GM21447 (cell line): ENCODE measurements around the gene GRAMD4.

Experiments
- ATAC-seq: cut with Tn5 transposase; IDR thresholded peaks from one replicate; pipeline ENCODE4 v1.9.1; 2021; ENCODE audit not compliant: unreplicated experiment

The GRAMD4 gene

DNA sequence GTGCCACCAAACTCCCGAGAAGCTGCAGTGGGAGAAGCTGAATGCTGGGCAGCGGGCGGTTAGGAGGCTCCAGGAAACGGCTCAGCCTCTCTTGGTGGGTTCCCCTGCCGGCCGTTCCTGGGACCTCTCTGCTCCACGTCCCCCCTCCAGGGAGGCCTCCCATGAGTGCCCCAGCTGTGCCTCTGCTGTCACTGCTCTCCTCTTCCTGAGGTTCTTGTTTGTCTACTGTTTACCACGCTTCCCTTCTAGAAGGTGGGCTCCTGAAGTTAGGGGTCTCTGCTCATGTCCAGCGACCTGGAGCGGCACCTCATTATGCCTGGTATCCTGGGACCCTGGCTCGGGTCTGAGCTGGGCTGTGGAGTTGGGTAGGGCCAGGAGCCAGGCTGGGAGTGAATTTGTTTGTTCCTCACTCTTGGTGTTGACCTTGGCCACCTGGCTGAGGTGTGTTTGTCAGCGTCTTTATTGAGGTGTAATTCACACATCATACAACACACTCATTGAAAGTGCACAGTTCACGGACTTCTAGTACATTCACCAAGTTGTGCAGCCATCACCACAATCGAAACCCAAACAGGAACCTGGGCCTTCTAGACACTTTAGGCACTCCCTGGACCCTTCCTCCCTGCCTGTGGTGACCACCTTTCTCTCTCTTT is 37.8 kb upstream of the GRAMD4 start:
- no peak for ATAC-seq

DNA sequence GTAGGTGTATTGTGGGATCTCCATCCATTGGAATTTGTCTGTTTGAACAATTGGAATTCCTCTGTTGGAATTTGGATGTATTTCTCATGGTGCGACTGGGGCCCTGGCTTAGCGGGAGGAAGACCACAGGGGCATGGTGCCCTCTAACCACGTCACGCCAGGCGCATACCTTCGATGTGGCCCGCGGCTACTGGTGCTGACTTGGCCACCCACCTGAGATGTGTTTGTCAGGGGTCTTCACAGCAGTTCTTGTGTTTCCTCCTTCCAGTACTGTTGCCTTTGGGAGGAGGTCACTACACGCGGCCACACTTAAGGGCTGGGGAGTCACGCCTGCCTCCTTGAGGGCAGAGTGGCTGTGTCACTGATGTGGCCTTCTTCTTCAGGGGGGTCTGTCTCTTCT is 36.6 kb upstream of the GRAMD4 start:
- ATAC-seq = no peak

DNA sequence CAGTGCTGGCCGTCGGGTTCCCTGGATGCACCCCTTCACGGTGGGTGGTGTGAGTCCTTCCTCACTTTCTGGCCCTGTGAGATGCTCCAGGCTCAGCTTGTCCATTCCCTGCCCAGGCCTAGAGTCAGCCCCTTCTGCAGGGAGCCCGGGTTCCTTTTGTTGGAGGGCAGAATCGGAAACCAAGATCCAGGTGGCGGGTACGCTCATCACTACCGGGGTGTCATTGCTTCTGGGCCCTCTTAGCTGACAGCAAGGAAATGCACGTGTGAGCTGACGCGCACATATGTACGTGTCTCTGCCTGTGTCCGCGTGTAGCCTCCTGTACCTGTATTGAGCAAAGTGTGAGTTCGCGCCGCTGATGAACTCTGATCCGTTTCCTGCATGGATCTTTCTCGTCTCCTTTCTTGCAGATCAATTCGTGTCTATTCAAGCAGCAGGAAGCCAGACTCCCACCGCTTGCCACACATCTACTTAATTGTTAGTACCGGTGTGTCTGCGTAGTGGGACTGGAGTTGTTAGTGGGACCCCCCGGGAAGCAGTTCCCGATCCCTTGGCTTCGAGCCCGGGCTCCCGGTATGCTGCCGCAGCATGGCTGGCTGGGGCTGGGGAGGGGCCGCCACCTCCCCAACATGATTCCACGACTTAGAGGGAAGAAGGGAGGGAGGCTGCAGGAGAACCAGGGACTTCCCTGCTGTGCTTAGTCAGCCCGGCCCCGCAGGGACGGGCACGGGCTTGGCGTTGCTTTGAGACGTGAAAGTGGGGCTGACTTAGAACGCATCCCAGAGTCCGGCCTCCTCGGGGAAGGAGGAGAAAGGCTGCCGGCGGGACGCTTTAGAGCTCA is 35.9 kb upstream of the GRAMD4 start:
- ATAC-seq = no peak

DNA sequence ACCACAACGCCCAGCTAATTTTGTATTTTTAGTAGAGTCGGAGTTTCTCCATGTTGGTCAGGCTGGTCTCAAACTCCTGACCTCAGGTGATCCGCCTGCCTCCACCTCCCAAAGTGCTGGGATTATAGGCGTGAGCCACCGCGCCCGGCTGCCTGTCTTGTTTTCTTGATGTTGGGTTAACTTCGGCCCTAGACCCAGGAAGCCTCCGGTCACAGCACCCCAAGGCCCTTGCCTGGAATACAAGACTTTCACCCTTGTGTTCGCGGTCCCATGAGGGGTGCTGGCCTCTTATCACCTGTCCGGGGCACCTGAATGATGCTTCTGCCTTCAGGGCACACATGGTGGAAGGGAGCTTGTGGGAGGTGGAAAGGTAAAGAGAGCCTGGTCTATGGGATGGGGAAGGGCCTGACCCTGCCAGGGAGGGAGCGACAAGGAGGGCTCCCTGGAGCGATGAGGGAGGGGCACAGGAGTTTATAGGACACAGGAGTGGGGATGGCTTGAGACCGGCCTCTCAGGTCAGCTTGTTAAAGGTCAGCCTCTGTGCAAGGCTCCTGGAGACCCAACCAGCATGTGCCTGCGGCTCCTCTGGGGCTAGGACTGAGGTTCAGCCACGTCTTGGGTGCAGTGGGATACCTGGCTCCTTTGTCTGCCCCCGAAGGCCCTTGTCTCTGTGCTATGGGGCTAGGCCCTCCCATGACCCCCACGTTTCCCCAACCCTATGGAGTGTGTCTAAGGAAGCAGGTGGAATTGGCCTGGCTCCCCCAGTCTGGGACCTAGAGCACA is 34.7 kb upstream of the GRAMD4 start:
- no peak for ATAC-seq

DNA sequence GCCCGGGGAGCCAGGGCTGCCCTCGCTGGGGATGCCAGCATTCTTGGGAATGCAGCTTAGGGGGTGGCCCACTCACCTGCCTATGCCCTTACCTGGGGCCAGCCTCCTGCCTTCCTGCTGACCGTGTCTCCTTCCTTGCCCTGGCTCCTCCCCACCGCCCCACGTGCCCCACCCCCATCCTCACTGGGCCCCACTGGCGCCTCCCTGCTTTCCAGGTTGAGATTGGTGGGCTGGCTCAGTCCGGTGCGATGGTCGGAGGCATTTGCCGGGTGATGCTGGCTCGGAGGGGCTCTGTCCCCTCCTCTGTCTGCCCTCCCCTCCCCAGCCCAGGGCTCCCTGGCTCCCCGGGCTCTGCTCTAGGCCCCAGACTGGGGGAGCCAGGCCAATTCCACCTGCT is 34.1 kb upstream of the GRAMD4 start:
- ATAC-seq = no peak

DNA sequence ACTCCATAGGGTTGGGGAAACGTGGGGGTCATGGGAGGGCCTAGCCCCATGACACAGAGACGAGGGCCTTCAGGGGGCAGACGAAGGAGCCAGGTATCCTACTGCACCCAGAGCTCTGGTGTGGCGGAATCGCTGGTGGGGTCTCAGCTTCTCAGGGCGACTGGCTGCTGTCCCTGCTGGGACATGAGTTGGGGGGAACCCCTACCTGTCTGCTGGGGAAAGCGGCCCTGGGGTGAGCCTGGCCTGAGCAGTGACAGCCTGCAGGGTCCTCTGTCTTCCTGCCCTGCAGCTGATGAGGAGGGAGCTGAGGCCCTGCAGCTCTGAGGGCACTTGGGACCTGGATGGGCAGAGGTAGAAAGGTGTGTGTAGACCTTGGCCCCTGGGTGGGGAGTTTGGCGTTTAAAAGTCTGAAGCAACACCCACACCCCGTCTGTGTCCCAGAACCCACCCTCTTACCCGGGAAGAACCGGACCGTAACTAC is 33.6 kb upstream of the GRAMD4 start:
- no peak for ATAC-seq

DNA sequence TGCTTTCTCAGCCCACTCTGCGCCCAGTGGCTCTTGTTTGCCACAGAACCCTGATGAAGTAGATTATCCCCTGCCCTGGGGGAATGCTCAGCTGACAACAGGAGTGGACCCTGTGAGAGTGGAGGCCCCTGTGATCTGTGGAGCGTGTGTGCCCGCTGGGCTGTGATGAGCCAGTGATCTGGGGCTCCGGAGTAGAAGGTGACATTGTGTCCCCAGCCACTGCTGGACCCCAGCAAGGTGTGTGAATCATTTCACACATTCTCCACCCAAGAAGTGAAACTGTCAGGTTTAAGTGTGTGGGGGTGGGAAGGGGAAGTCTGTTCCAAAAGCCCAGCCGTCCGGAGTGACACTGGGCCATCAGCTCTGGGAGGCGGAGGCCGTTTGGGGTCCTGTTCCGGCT is 33.1 kb upstream of the GRAMD4 start:
- ATAC-seq = peak; percentile 45

DNA sequence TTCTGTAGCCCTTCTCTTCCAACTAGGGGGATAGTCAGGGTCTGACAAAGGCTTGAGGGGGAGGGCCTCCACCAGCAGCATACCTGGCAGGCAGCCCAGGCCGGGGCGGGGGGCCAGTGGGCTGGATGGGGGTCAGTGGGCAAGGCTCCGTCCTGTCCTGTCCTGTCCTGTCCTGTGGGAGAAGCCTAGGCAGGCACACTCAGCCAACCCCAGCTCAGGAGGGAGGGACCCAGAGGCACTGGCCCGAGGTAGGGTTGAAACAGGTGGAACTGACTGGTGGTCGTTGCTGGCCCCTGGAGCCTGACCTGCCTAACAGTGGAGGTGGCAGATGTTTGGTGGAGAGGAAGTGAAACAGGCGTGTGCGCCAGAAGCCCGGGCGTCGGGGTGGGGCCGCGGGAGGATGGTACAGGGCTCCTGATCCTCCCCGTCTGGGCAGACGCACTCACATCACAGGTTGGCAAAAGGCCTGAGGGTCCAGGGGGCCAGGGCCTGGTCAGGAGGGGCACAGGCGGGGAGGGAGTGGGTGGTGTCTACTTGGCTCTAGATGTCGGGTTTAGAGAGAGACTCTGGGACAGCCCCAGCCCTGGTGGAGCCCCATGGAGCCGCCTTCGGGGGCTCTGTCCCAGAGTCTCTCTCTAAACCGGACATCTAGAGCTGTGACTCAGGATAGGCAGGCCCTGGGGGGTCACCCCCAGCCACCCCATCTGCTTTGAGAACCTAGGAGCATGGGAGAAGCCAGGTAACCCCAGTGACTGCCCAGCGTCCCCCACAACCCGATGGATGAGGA is 32.5 kb upstream of the GRAMD4 start:
- ATAC-seq = peak; percentile 71

DNA sequence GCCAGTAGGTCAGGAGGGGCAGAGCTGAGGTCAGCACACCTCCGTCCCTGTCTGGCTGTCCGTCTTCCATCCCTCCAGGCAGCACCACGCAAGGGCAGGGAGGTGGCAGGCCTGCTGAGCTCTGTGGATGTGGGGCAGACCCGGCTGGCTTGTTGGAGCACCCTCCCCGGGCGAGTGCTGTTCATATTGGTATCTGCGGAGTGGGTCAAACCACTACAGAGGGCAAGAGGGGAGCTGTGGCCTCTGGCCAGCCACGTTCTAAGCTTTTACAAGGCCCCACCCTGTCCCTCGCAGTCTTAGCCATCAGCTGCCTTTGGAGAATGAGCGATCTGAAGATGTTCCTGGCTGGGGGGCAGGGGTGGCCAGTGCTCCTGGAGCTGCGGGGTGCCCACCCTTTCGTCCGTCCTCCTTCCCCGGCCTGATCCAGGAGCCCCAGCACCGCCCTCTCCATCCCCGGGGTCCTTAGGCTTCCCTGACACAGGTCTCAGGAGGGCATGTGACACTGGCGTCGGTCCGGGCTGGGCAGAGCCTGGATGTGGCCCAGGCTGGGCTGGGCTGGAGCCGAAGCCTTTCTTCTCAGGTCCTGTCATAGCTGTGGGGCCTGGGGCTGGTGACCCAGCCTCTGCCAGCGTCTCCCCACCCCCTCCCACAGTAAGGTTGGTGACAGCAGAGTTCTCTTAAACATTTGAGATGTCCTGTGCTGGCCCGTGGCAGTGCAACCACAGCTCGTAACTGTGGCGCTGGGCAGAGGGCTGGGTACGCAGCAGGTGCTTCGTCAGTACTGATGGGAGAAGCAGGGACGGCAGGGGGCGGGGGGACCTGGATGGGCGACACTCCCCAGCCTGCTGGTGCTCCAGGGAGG is 31.7 kb upstream of the GRAMD4 start:
- no peak for ATAC-seq

DNA sequence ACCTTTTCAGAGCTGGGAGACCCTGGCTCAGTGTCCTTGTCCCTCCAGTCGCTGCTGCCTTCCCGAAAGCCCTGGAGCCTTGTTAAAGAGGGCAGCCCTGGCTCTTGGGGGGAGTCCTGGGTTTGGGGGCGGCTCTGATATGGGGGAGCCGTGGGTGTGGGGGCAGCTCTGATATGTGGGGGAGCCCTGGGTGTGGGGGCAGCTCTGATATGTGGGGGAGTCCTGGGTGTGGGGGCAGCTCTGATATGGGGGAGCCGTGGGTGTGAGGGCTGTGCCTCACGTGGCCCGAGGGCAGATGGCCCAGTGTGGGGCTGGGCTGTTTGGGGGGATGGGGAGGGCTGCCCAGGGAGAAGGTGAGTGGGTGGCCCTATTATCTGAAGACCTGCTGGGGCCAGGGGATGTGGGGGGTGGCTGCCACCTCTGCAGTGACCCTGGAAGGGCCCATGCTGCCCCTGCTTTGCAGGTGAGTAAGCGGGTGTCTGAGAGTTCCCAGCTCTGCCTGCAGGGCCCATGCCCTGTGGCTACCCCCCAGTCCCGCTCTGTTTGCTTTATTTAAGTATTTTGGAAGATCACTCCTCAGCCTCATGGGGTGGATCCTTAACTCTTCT is 30.9 kb upstream of the GRAMD4 start:
- no peak for ATAC-seq

DNA sequence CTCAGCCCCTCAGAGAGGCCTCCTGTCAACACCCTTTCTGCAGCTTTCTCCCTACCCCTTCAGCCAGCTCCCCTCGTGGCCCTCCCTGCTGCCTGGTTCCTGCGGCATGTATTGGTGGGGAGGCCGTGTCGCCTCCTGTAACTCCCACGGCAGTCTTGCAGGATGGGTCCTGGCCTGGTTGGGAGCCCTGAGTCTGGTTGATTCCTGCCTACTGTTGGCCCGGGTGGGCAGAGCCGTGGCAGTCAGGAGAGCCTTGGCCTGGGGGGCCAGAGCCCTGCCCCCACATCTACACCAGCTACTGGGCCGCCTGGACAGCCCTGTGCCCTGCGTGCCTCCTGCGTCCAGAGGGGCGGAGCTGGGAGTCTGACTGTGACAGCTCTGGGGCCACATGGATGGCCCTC is 30.3 kb upstream of the GRAMD4 start:
- no peak for ATAC-seq

DNA sequence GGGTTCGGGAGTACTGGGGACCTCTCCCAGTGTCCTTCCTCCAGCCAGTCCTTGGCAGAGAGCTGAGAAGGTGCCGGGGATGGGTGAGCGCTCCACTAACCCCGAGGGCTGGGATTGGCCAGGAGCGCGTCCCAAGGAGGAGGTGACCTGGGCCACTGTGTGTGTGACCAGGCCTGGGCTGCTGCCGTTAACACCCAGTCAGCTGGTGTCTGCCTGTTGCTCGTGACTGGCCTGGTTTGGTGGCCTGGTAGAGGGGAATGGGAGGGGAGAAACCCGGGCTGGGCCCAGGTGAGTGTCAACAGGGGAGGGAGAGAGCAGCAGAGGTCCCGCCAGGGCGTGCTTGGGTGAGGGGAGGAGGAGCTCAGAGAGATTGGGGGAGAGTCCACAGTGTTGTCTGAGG is 29.9 kb upstream of the GRAMD4 start:
- no peak for ATAC-seq

DNA sequence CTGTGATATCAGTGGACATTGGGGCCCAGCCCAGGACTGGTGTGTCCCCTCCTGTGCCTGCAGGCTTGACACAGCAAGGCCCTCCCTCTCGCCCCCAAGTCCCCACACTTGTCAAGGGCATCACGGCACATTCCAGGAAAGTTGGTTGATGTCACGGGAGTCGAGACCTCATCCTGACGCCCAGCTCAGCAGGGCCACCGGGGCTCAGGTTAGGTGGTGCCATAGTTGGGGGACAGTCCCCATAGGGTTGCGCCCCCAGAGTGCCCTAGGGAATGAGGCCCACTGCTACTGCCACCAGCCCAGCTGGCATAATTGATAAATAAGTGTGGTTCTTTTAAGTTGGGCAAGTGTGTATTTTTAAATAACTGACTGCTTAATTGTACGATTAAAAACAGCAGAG is 28.3 kb upstream of the GRAMD4 start:
- ATAC-seq = no peak

DNA sequence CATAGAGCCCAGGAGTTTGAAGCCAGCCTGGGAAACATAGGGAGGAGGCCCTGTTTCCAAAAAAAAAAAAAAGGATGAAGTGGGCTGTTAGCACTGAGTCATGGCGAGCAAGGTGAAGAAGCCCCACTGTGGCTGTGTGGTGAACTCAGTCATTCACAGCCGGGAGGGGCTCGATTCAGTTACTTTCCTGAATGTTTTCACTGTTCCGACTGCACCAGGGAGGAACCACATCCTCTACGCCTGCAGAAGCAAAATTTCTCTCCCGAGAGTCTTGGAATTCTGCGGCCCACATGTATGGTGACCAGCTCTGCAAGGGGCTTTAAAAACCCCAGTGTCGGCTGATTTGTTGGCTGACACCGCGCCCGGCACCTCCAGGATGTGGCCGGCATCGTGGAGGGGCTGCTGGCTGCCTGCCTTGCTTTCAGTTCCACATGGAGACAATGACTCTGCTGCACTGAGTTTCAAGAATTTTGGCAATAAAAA is 27.8 kb upstream of the GRAMD4 start:
- ATAC-seq = peak; percentile 50

DNA sequence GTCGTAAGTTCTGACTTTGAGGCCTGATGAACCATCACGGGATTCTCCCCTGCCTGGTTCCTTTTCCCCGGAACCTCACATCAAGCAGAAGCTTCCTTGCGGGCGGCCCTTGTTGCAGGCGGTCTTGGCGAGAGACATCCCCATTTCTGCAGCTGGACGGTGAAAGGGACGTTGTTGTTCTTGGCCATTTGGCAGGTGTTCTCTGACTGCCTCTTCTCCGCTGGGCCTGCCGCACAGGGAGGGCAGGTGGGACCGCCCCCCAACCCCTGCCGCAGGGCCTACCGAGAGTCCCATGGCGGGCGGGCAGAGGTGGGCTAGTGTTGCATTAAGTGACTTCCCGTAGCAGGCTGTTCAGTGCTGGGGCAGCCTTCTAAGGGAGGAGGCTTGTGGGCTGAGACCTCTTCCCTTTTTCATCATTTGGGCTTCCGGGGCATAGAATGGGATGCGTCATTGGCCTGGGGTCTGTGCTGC is 26.9 kb upstream of the GRAMD4 start:
- ATAC-seq = no peak

DNA sequence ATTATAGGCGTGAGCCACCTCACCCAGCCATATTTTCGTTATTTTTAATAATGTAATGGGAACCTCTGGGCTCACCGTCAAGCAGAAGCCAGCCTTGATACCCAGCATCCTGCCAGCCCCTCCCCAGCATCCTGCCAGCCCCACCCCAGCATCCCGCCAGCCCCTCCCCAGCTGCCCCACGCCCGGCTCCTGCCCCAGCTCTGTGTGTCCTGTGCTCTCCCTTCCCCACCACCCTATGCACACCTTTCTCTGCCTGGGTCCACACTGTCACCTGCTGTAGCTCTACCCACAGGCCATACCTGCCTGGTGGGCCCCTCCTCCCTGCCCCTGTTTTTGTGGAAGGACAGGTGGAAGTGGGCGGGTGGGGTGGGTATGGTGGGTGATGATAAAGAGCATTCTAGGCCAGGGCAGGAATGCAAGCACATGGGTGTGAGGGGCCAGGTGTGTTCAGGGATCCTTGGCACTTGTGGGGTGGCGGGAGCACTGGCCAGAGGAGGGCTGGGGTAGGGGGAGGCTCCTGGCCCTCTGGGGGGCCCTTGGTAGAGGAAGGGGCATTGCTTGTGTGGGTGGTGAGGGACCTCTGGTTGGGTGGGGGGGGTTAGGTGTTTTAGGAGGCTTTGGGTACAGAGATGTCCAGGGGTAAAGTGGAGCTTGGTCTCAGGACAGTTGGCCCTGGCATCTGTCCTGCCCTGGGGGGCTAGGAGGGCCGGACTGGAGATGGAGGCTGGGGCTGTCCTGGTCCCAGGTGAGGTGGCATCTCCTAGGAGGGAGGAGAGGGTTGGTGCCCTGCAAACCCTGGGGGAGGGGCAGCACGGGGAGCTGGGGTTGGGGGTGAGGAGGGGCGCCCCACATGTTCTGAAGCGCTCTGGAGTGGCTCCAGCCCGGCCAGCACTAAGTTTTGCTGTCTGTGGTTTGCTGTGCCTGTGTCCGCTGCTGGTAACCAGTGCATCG is 25.9 kb upstream of the GRAMD4 start:
- no peak for ATAC-seq

DNA sequence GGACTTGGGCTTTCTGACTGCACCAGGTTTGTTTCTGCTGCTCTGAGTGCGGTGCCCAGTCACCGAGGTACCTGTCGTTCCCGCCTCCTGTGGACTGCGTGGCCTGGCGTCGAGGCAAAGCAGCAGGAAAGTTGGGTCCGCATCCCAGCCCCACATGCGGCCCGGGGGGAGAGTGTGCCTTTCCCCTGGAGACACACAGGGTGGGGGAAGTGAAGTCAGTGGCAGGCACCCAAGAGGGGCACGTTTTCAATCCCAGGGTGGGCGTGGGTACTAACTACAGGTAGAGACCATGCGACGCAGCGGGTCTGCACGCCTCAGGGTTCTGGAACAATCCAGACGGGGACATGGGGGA is 25.3 kb upstream of the GRAMD4 start:
- no peak for ATAC-seq

DNA sequence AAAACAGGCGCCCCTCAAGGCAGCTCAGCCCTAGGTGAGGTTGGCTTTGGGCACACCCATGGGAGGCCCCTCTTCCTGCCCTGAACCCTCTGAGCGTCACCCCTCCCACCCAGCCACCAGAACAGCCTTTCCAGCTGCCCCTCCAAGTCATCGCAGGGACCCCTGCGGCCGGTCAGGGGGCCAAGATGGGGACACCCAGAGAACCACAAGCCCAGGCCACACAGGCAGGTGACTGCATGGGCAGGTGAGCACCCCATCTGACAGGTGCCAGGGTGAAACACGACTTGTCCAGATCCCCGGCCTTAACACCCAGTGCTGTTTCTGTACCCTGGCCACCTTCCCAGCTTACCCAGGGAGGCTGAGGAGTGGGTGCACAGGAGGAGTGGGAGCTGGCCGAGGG is 24.6 kb upstream of the GRAMD4 start:
- no peak for ATAC-seq
